MM.1S (cell line): Measurements from ENCODE around the gene PADI3.

ENCODE experiments used
- DNase-seq: peaks from one replicate; pipeline ENCODE4 v3.0.0-alpha.2; 2015
- H2AFZ ChIP-seq: fragments of 300-600 bp; sonication (generic); 2 replicates; pipeline ENCODE4 v1.6.0; 2016; ENCODE audit warnings: antibody characterized with exemption, low read length
- H3F3A ChIP-seq: fragments of 300-600 bp; sonication (generic); 2 replicates; pipeline ENCODE4 v1.6.1; 2016; ENCODE audit warnings: mild to moderate bottlenecking, antibody characterized with exemption, low read length, moderate library complexity, mixed read lengths; ENCODE audit not compliant: insufficient read depth
- H3K27ac ChIP-seq: fragments of 300-600 bp; sonication (generic); 2 replicates; pipeline ENCODE4 v1.5.1; 2016; ENCODE audit warnings: mild to moderate bottlenecking, low read length
- H3K27me3 ChIP-seq: fragments of 300-600 bp; sonication (generic); replicated peaks from 2 replicates; pipeline ENCODE4 v1.6.0; 2016; ENCODE audit warnings: low read length; ENCODE audit not compliant: insufficient read depth
- H3K36me3 ChIP-seq: fragments of 300-600 bp; sonication (generic); replicated peaks from 2 replicates; pipeline ENCODE4 v1.6.1; 2016; ENCODE audit warnings: mild to moderate bottlenecking, low read length, mixed read lengths; ENCODE audit not compliant: insufficient read depth
- H3K4me1 ChIP-seq: fragments of 300-600 bp; sonication (generic); 2 replicates; pipeline ENCODE4 v1.6.1; 2016; ENCODE audit warnings: low read length, mixed read lengths
- H3K4me2 ChIP-seq: fragments of 300-600 bp; sonication (generic); 2 replicates; pipeline ENCODE4 v1.6.0; 2016; ENCODE audit warnings: low read depth, low read length
- H3K4me3 ChIP-seq: fragments of 300-600 bp; sonication (generic); 2 replicates; pipeline ENCODE4 v1.5.1; 2016; ENCODE audit warnings: low read length, mixed read lengths
- H3K79me2 ChIP-seq: fragments of 300-600 bp; sonication (generic); 2 replicates; pipeline ENCODE4 v1.6.1; 2016; ENCODE audit warnings: mixed run types, low read length, mixed read lengths
- H3K9ac ChIP-seq: fragments of 300-600 bp; sonication (generic); 2 replicates; pipeline ENCODE4 v1.6.1; 2016; ENCODE audit warnings: low read length, mixed read lengths
- H3K9me2 ChIP-seq: fragments of 300-600 bp; sonication (generic); replicated peaks from 2 replicates; pipeline ENCODE4 v1.6.1; 2016; ENCODE audit warnings: mild to moderate bottlenecking, low read length, mixed read lengths; ENCODE audit not compliant: insufficient read depth
- H3K9me3 ChIP-seq: fragments of 300-600 bp; sonication (generic); replicated peaks from 2 replicates; pipeline ENCODE4 v1.6.1; 2016; ENCODE audit warnings: mild to moderate bottlenecking, low read length, mixed read lengths; ENCODE audit not compliant: insufficient read depth
- H4K20me1 ChIP-seq: fragments of 300-600 bp; sonication (generic); 2 replicates; pipeline ENCODE4 v1.6.1; 2016; ENCODE audit warnings: mild to moderate bottlenecking, low read length, moderate library complexity, mixed read lengths; ENCODE audit not compliant: insufficient read depth
- CTCF ChIP-seq: fragments of 300-600 bp; sonication (generic); IDR thresholded peaks from 2 replicates; pipeline ENCODE4 v1.5.1; 2016; ENCODE audit warnings: antibody characterized with exemption, low read length, mixed read lengths
- EZH2 ChIP-seq: fragments of 300-600 bp; sonication (generic); optimal IDR thresholded peaks from 2 replicates; pipeline ENCODE3; 2017; ENCODE audit warnings: low read depth, mild to moderate bottlenecking, antibody characterized with exemption, low read length, mixed read lengths
- EZH2phosphoT487 ChIP-seq: fragments of 300-600 bp; sonication (generic); IDR thresholded peaks from 2 replicates; pipeline ENCODE4 v1.6.1; 2018; ENCODE audit warnings: antibody characterized with exemption, low read length

PADI3 gene

GRCh38 chr1:17213148-17213781, 35.6 kb upstream of the PADI3 start:
- Histone ChIP-seq H4K20me1 (no peaks in the 10 kb centered on the region), H3K36me3 (no peaks in the 10 kb centered on the region), H3F3A (no peaks in the 10 kb centered on the region), H3K4me1 (no peaks in the 10 kb centered on the region), H3K9me3 (no peaks in the 10 kb centered on the region), H3K27me3 (peaks cover 92% of the 10 kb centered on the region), H3K79me2 (no peaks in the 10 kb centered on the region), H3K4me3 (no peak overlapping the region), H3K27ac (no peak overlapping the region), H2AFZ (no peak overlapping the region), H3K9me2 (no peaks in the 10 kb centered on the region), H3K9ac (no peak overlapping the region), H3K4me2 (no peak overlapping the region)
- DNase-seq: no peak
- no peak for TF ChIP-seq EZH2
- no peak for TF ChIP-seq EZH2phosphoT487
- no peak for TF ChIP-seq CTCF

- TF ChIP-seq EZH2phosphoT487 (no peak), CTCF (no peak), EZH2 (no peak)
- no peaks in the 10 kb centered on the region for H3F3A ChIP-seq
- DNase-seq: no peak
- no peak overlapping the region for H3K4me2 ChIP-seq
- H3K9me3 ChIP-seq: no peaks in the 10 kb centered on the region
- H3K4me1 ChIP-seq: no peaks in the 10 kb centered on the region
- no peaks in the 10 kb centered on the region for H3K36me3 ChIP-seq
- H4K20me1 ChIP-seq: no peaks in the 10 kb centered on the region
- H3K9ac ChIP-seq: no peak overlapping the region
- H3K9me2 ChIP-seq: no peaks in the 10 kb centered on the region
- H3K79me2 ChIP-seq: no peaks in the 10 kb centered on the region
- no peak overlapping the region for H3K4me3 ChIP-seq
- no peak overlapping the region for H3K27ac ChIP-seq
- no peak overlapping the region for H2AFZ ChIP-seq
- peaks cover 93% of the 10 kb centered on the region for H3K27me3 ChIP-seq
Measured at GRCh38 chr1:17213782-17214148, 35.1 kb upstream of the PADI3 start.

GRCh38 chr1:17214876-17215544, 33.9 kb upstream of the PADI3 start:
- no peaks in the 10 kb centered on the region for H3K4me1 ChIP-seq
- H3K79me2 ChIP-seq: no peaks in the 10 kb centered on the region
- H2AFZ ChIP-seq: no peak overlapping the region
- H3K9ac ChIP-seq: no peak overlapping the region
- H4K20me1 ChIP-seq: no peaks in the 10 kb centered on the region
- H3F3A ChIP-seq: no peaks in the 10 kb centered on the region
- H3K9me3 ChIP-seq: no peaks in the 10 kb centered on the region
- TF ChIP-seq CTCF (no peak), EZH2phosphoT487 (no peak), EZH2 (no peak)
- peaks cover 93% of the 10 kb centered on the region for H3K27me3 ChIP-seq
- no peak overlapping the region for H3K27ac ChIP-seq
- no peak overlapping the region for H3K4me3 ChIP-seq
- no peaks in the 10 kb centered on the region for H3K36me3 ChIP-seq
- no peak overlapping the region for H3K4me2 ChIP-seq
- DNase-seq: no peak
- no peaks in the 10 kb centered on the region for H3K9me2 ChIP-seq
